ENCODE data around the gene PIGV. TPM values are rescaled to one million over a fixed set of nuclear protein-coding genes. Genes with fewer than 3 reads are reported as not detected.

The PIGV gene
- total and polyA plus RNA-seq, 2 of the 4 experiments (the other 2 are of a cell fraction): 7.2 to 10.6 TPM

GRCh38 chr1:26771285-26771642, 16.5 kb upstream of the PIGV start:
- Histone ChIP-seq H3K36me3 (ENCODE audit: control insufficient read depth, insufficient read depth, low read length) (peaks cover 67% of the 10 kb centered on the region), H3K27me3 (ENCODE audit: control insufficient read depth, insufficient read depth, low read length) (no peaks in the 10 kb centered on the region)
- in situ Hi-C loops (cut with MboI; ENCODE audit: low sequenced_read_pairs): no loop called here

More at GRCh38 chr1:26771285-26771642, 16.5 kb upstream of the PIGV start:
- no CpG with 5 or more reads among the region's 3 CpGs for WGBS, 2 experiments (ENCODE audit: extremely low coverage in 2 of 2, insufficient read length in 1 of 2)
- Histone ChIP-seq H3K56ac (ENCODE audit: extremely low read depth, insufficient read depth, low read length) (no peak overlapping the region; the same call in 1 of the 2 replicates), H3K14ac (replicated peaks; ENCODE audit: low read depth, low read length) (peak overlapping the region; percentile 34), H3K27ac (ENCODE audit: insufficient read depth, low read length) (peak overlapping the region; percentile 96), H2AFZ (replicated peaks; ENCODE audit: low read length, poor library complexity) (peak overlapping the region; percentile 58), H4K8ac (ENCODE audit: low read depth in 2 of 2, low read length in 2 of 2) (peak overlapping the region in 1 of 2 experiments; percentile 42; a peak in 2 of 4 replicates), H4K20me1 (ENCODE audit: insufficient read depth, low read length) (peaks cover 30% of the 10 kb centered on the region), H2BK120ac (ENCODE audit: low read depth, low read length) (peak overlapping the region; percentile 80), H2BK5ac (ENCODE audit: low read depth, low read length, poor library complexity, severe bottlenecking) (peak overlapping the region; percentile 99), H3K4ac (ENCODE audit: low read depth, low read length) (peak overlapping the region; percentile 97), H3K9me1 (ENCODE audit: insufficient read depth, low read length) (peaks cover 43% of the 10 kb centered on the region), H3K79me1 (ENCODE audit: low read depth in 1 of 2, low read length in 2 of 2) (peaks cover 48 to 73% of the 10 kb centered on the region in 2 experiments), H3K18ac (ENCODE audit: low read depth, low read length) (peak overlapping the region; percentile 8; the same call in 1 of the 2 replicates), H3K9ac (ENCODE audit: low read depth, low read length) (no peak overlapping the region), H2BK15ac (ENCODE audit: low read depth, low read length) (0 out of 3 replicates have a peak overlapping the region, but pooled peaks have one; percentile 2), H2BK20ac (ENCODE audit: low read depth, low read length) (peak overlapping the region; percentile 24; the same call in 1 of the 2 replicates), H2AK9ac (replicated peaks; ENCODE audit: low read depth, low read length, poor library complexity) (peak overlapping the region; percentile 91), H3K4me2 (ENCODE audit: low read depth, low read length) (no peak overlapping the region), H3K4me3 (ENCODE audit: insufficient read depth, low read depth, low read length) (no peak overlapping the region), H2AK5ac (ENCODE audit: low read depth, low read length) (peak overlapping the region; percentile 60), H4K5ac (ENCODE audit: low read depth, low read length) (peak overlapping the region; percentile 7; the same call in 1 of the 2 replicates), H3K4me1 (ENCODE audit: control insufficient read depth, insufficient read depth, low read length) (peaks cover 37% of the 10 kb centered on the region), H3K9me3 (ENCODE audit: control insufficient read depth, insufficient read depth, low read length) (no peaks in the 10 kb centered on the region), H4K91ac (ENCODE audit: insufficient read depth, low read depth, low read length) (peak overlapping the region; percentile 61), H3K23ac (ENCODE audit: low read depth, low read length) (peak overlapping the region; percentile 69; the same call in 1 of the 2 replicates)
- ChIA-PET CTCF (interaction anchor here (1.1 kb wide), 1 partner anchor 79 kb away, joined by 3 read pairs; no protein-coding TSS in a partner anchor), POLR2A (ENCODE audit: unreplicated experiment) (interaction anchor here (1.0 kb wide), 1 partner anchor 73 kb away, joined by 3 read pairs; no protein-coding TSS in a partner anchor)
- TF ChIP-seq CHD1 (IDR thresholded peaks at IDR 0.05; ENCODE audit: low read depth, low read length) (no peak), SMC3 (IDR thresholded peaks at IDR 0.05; ENCODE audit: low read depth, low read length) (no peak), CTCF (conservative IDR thresholded peaks at IDR 0.05; ENCODE audit: low read depth, low read length) (no peak), MAFK (IDR thresholded peaks at IDR 0.05; ENCODE audit: low read depth, low read length) (no peak), RCOR1 (IDR thresholded peaks at IDR 0.05; ENCODE audit: insufficient replicate concordance, low read length) (no peak), NFE2L2 (IDR thresholded peaks at IDR 0.05; ENCODE audit: low read depth, low read length) (no peak)
- DNase-seq (no peak), ATAC-seq (ENCODE audit: low read depth) (no peak)
- dilution Hi-C loops (cut with HindIII; ENCODE audit: low sequenced_read_pairs, unreplicated experiment) (no loop called here), intact Hi-C loops (cut with micrococcal nuclease) (no loop called here)
- BruUV-seq (replicated peaks): no TSS peak
